Measurements from ENCODE around the gene PPP2R2D. TPM values are rescaled to one million over a fixed set of nuclear protein-coding genes. Genes with fewer than 3 reads are reported as not detected.

Gene PPP2R2D
- total and polyA plus RNA-seq, 4 experiments from 2014 or later = 25.7 to 49.2 (median 41.7) TPM

GRCh38 chr10:131934769-131935168 is 34.0 kb downstream of the PPP2R2D start:
- H3K27ac ChIP-seq (ENCODE audit: low read depth, low read length) = no peak overlapping the region
- no peaks in the 10 kb centered on the region for H3K9me3 ChIP-seq (ENCODE audit: control insufficient read depth in 1 of 2, low read length in 2 of 2)
- H3K9me3 Mint-ChIP-seq = no peaks in the 10 kb centered on the region
- ChIA-PET POLR2A (ENCODE audit: partially characterized antibody) (no interaction called here), CTCF (ENCODE audit: partially characterized antibody) (interaction anchor here (1.0 to 2.5 kb wide), 2 partner anchors 49 to 88 kb away, joined by 3 to 6 read pairs; no protein-coding TSS in a partner anchor)
- no peak for DNase-seq
- H3K27me3 ChIP-seq (ENCODE audit: insufficient read depth, low read length) = no peaks in the 10 kb centered on the region
- H3K4me3 Mint-ChIP-seq = no peak overlapping the region
- H3K36me3 Mint-ChIP-seq = peaks cover 23 to 45% of the 10 kb centered on the region in 2 donors
- no peaks in the 10 kb centered on the region for H3K27me3 Mint-ChIP-seq
- no peak overlapping the region for H3K4me3 ChIP-seq (ENCODE audit: low read length in 2 of 2)
- H3K36me3 ChIP-seq (ENCODE audit: insufficient read depth, low read length) = peaks cover 28% of the 10 kb centered on the region
- intact Hi-C loops (cut with micrococcal nuclease) = no loop called here
- H3K4me1 ChIP-seq (ENCODE audit: insufficient read depth, low read length) = peaks cover 49% of the 10 kb centered on the region
- peak overlapping the region in 5 of 7 donors; percentile 48 to 68 (median 53) for H3K27ac Mint-ChIP-seq
- peaks cover 12 to 50% (median 37%) of the 10 kb centered on the region in 4 donors for H3K4me1 Mint-ChIP-seq

- POLR2A ChIA-PET (ENCODE audit: partially characterized antibody) = no interaction called here
Observed at GRCh38 chr10:131935260-131935659, 34.5 kb downstream of the PPP2R2D start.

GRCh38 chr10:131936294-131936693 is 35.5 kb downstream of the PPP2R2D start:
- Histone ChIP-seq H3K27me3 (ENCODE audit: insufficient read depth, low read length) (no peaks in the 10 kb centered on the region), H3K27ac (ENCODE audit: low read depth, low read length) (no peak overlapping the region), H3K4me3 (ENCODE audit: low read length in 2 of 2) (no peak overlapping the region), H3K36me3 (ENCODE audit: insufficient read depth, low read length) (peaks cover 33% of the 10 kb centered on the region), H3K9me3 (ENCODE audit: control insufficient read depth in 1 of 2, low read length in 2 of 2) (no peaks in the 10 kb centered on the region), H3K4me1 (ENCODE audit: insufficient read depth, low read length) (peaks cover 38% of the 10 kb centered on the region)
- ChIA-PET CTCF (ENCODE audit: partially characterized antibody) (no interaction called here), POLR2A (ENCODE audit: partially characterized antibody) (no interaction called here)
- Mint-ChIP-seq H3K9me3 (no peaks in the 10 kb centered on the region), H3K27ac (no peak overlapping the region), H3K4me1 (peaks cover 4 to 35% (median 24%) of the 10 kb centered on the region in 4 donors), H3K36me3 (peaks cover 35 to 52% of the 10 kb centered on the region in 2 donors), H3K4me3 (no peak overlapping the region), H3K27me3 (no peaks in the 10 kb centered on the region)
- DNase-seq = no peak
- intact Hi-C loops (cut with micrococcal nuclease) = no loop called here

More at GRCh38 chr10:131935260-131935659, 34.5 kb downstream of the PPP2R2D start:
- CTCF ChIA-PET (ENCODE audit: partially characterized antibody) = interaction anchor here (1.0 kb wide), 1 partner anchor 50 kb away, joined by 3 read pairs; no protein-coding TSS in a partner anchor
- intact Hi-C loops (cut with micrococcal nuclease) = no loop called here
- Mint-ChIP-seq H3K27ac (peak overlapping the region in 3 of 7 donors; percentile 7 to 53 (median 48)), H3K4me3 (no peak overlapping the region), H3K4me1 (peaks cover 8 to 45% (median 32%) of the 10 kb centered on the region in 4 donors), H3K36me3 (peaks cover 28 to 44% of the 10 kb centered on the region in 2 donors), H3K27me3 (no peaks in the 10 kb centered on the region), H3K9me3 (no peaks in the 10 kb centered on the region)
- H3K4me3 ChIP-seq (ENCODE audit: low read length in 2 of 2) = no peak overlapping the region
- peaks cover 44% of the 10 kb centered on the region for H3K4me1 ChIP-seq (ENCODE audit: insufficient read depth, low read length)
- DNase-seq = no peak
- H3K27ac ChIP-seq (ENCODE audit: low read depth, low read length) = no peak overlapping the region
- no peaks in the 10 kb centered on the region for H3K9me3 ChIP-seq (ENCODE audit: control insufficient read depth in 1 of 2, low read length in 2 of 2)
- peaks cover 28% of the 10 kb centered on the region for H3K36me3 ChIP-seq (ENCODE audit: insufficient read depth, low read length)
- no peaks in the 10 kb centered on the region for H3K27me3 ChIP-seq (ENCODE audit: insufficient read depth, low read length)

- H3K36me3 ChIP-seq (ENCODE audit: insufficient read depth, low read length) = peaks cover 33% of the 10 kb centered on the region
- H3K9me3 ChIP-seq (ENCODE audit: control insufficient read depth in 1 of 2, low read length in 2 of 2) = no peaks in the 10 kb centered on the region
- peaks cover 4 to 34% (median 22%) of the 10 kb centered on the region in 4 donors for H3K4me1 Mint-ChIP-seq
- H3K4me1 ChIP-seq (ENCODE audit: insufficient read depth, low read length) = peaks cover 34% of the 10 kb centered on the region
- no peak for DNase-seq
- H3K27ac ChIP-seq (ENCODE audit: low read depth, low read length) = no peak overlapping the region
- CTCF ChIA-PET (ENCODE audit: partially characterized antibody) = interaction anchor here (1.1 kb wide), 1 partner anchor 10 kb away, joined by 3 read pairs; no protein-coding TSS in a partner anchor
- H3K27me3 Mint-ChIP-seq = no peaks in the 10 kb centered on the region
- H3K9me3 Mint-ChIP-seq = no peaks in the 10 kb centered on the region
- H3K36me3 Mint-ChIP-seq = peaks cover 38 to 56% of the 10 kb centered on the region in 2 donors
- H3K27ac Mint-ChIP-seq = peak overlapping the region in 1 of 7 donors; percentile 13
- intact Hi-C loops (cut with micrococcal nuclease) = no loop called here
- POLR2A ChIA-PET (ENCODE audit: partially characterized antibody) = no interaction called here
- H3K27me3 ChIP-seq (ENCODE audit: insufficient read depth, low read length) = no peaks in the 10 kb centered on the region
- H3K4me3 Mint-ChIP-seq = no peak overlapping the region
- no peak overlapping the region for H3K4me3 ChIP-seq (ENCODE audit: low read length in 2 of 2)
Observed at GRCh38 chr10:131936736-131937135, 35.9 kb downstream of the PPP2R2D start.

- Histone ChIP-seq H3K27me3 (ENCODE audit: insufficient read depth, low read length) (no peaks in the 10 kb centered on the region), H3K36me3 (ENCODE audit: insufficient read depth, low read length) (peaks cover 33% of the 10 kb centered on the region), H3K9me3 (ENCODE audit: control insufficient read depth in 1 of 2, low read length in 2 of 2) (no peaks in the 10 kb centered on the region), H3K4me3 (ENCODE audit: low read length in 2 of 2) (no peak overlapping the region), H3K27ac (ENCODE audit: low read depth, low read length) (no peak overlapping the region), H3K4me1 (ENCODE audit: insufficient read depth, low read length) (peaks cover 23% of the 10 kb centered on the region)
- CTCF ChIA-PET (ENCODE audit: partially characterized antibody) = interaction anchor here (0.7 to 1.1 kb wide), 2 partner anchors 11 to 85 kb away, joined by 3 to 4 read pairs; no protein-coding TSS in a partner anchor
- Mint-ChIP-seq H3K27ac (no peak overlapping the region), H3K9me3 (no peaks in the 10 kb centered on the region), H3K4me1 (peaks cover 0 to 28% (median 19%) of the 10 kb centered on the region in 4 donors), H3K36me3 (peaks cover 44 to 58% of the 10 kb centered on the region in 2 donors), H3K27me3 (no peaks in the 10 kb centered on the region), H3K4me3 (no peak overlapping the region)
- no peak for DNase-seq
- intact Hi-C loops (cut with micrococcal nuclease) = no loop called here
- POLR2A ChIA-PET (ENCODE audit: partially characterized antibody) = no interaction called here
Observed at GRCh38 chr10:131937836-131938235, 37.0 kb downstream of the PPP2R2D start.

- intact Hi-C loops (cut with micrococcal nuclease) = no loop called here
- H3K4me1 Mint-ChIP-seq = peaks cover 0 to 21% (median 15%) of the 10 kb centered on the region in 4 donors
- Histone ChIP-seq H3K4me1 (ENCODE audit: insufficient read depth, low read length) (peaks cover 17% of the 10 kb centered on the region), H3K4me3 (ENCODE audit: low read length in 2 of 2) (no peak overlapping the region), H3K9me3 (ENCODE audit: control insufficient read depth in 1 of 2, low read length in 2 of 2) (no peaks in the 10 kb centered on the region), H3K27ac (ENCODE audit: low read depth, low read length) (no peak overlapping the region), H3K27me3 (ENCODE audit: insufficient read depth, low read length) (no peaks in the 10 kb centered on the region), H3K36me3 (ENCODE audit: insufficient read depth, low read length) (peaks cover 41% of the 10 kb centered on the region)
- ChIA-PET CTCF (ENCODE audit: partially characterized antibody) (interaction anchor here (0.7 kb wide), 1 partner anchor 84 kb away, joined by 4 read pairs; no protein-coding TSS in a partner anchor), POLR2A (ENCODE audit: partially characterized antibody) (no interaction called here)
- no peak overlapping the region for H3K4me3 Mint-ChIP-seq
- H3K27ac Mint-ChIP-seq = peak overlapping the region in 2 of 7 donors; percentile 80 to 87
- H3K27me3 Mint-ChIP-seq = no peaks in the 10 kb centered on the region
- peaks cover 49 to 66% of the 10 kb centered on the region in 2 donors for H3K36me3 Mint-ChIP-seq
- DNase-seq = no peak
- no peaks in the 10 kb centered on the region for H3K9me3 Mint-ChIP-seq
Observed at GRCh38 chr10:131938681-131939080, 37.9 kb downstream of the PPP2R2D start.

- intact Hi-C loops (cut with micrococcal nuclease) = loop anchor here (5.0 kb wide), 1 partner anchor 40 kb away; the partner anchor contains the start of gene PPP2R2D
- Mint-ChIP-seq H3K4me1 (peaks cover 0 to 3% (median under 1%) of the 10 kb centered on the region in 4 donors), H3K27me3 (no peaks in the 10 kb centered on the region), H3K4me3 (no peak overlapping the region), H3K27ac (peak overlapping the region in 5 of 7 donors; percentile 43 to 55 (median 47)), H3K36me3 (peaks cover 55 to 79% of the 10 kb centered on the region in 2 donors), H3K9me3 (no peaks in the 10 kb centered on the region)
- Histone ChIP-seq H3K27me3 (ENCODE audit: insufficient read depth, low read length) (no peaks in the 10 kb centered on the region), H3K36me3 (ENCODE audit: insufficient read depth, low read length) (peaks cover 45% of the 10 kb centered on the region), H3K4me1 (ENCODE audit: insufficient read depth, low read length) (no peaks in the 10 kb centered on the region), H3K9me3 (ENCODE audit: control insufficient read depth in 1 of 2, low read length in 2 of 2) (no peaks in the 10 kb centered on the region), H3K4me3 (ENCODE audit: low read length in 2 of 2) (no peak overlapping the region), H3K27ac (ENCODE audit: low read depth, low read length) (no peak overlapping the region)
- DNase-seq = no peak
- CTCF ChIA-PET (ENCODE audit: partially characterized antibody) = interaction anchor here (1.0 to 3.4 kb wide), 2 partner anchors 56 to 79 kb away, joined by 4 to 18 read pairs; no protein-coding TSS in a partner anchor
- POLR2A ChIA-PET (ENCODE audit: partially characterized antibody) = interaction anchor here (1.4 kb wide), 1 partner anchor 31 kb away, joined by 3 read pairs; no protein-coding TSS in a partner anchor
Observed at GRCh38 chr10:131942455-131942854, 41.6 kb downstream of the PPP2R2D start.
